ENCODE data around the gene CDH12.

- TF ChIP-seq, protein P1, sequence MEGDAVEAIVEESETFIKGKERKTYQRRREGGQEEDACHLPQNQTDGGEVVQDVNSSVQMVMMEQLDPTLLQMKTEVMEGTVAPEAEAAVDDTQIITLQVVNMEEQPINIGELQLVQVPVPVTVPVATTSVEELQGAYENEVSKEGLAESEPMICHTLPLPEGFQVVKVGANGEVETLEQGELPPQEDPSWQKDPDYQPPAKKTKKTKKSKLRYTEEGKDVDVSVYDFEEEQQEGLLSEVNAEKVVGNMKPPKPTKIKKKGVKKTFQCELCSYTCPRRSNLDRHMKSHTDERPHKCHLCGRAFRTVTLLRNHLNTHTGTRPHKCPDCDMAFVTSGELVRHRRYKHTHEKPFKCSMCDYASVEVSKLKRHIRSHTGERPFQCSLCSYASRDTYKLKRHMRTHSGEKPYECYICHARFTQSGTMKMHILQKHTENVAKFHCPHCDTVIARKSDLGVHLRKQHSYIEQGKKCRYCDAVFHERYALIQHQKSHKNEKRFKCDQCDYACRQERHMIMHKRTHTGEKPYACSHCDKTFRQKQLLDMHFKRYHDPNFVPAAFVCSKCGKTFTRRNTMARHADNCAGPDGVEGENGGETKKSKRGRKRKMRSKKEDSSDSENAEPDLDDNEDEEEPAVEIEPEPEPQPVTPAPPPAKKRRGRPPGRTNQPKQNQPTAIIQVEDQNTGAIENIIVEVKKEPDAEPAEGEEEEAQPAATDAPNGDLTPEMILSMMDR (IDR thresholded peaks at IDR 0.05; ENCODE audit: insufficient read depth, low read depth, low read length) = no peak
- no peak for TF ChIP-seq EZH2 (IDR thresholded peaks at IDR 0.05; ENCODE audit: insufficient read depth, low read length)
Observed at GRCh38 chr5:22892441-22892840, 39.3 kb upstream of the CDH12 start.
